Stimulated activated naive CD8-positive, alpha-beta T cell treated with anti-CD3 and anti-CD28 coated beads, Interleukin-15, Interleukin-2, amounts not matched to agents 100 ng/mL and 50 ng/mL, for 24 hours (primary cell): ENCODE results near the gene STK4.

Source experiments
- H3K27ac Mint-ChIP-seq: one replicate; pipeline ENCODE4 v1.8.0; 2021; ENCODE audit warnings: mild to moderate bottlenecking, mixed read lengths
- H3K27me3 Mint-ChIP-seq: one replicate; pipeline ENCODE4 v1.8.0; 2021; ENCODE audit warnings: mixed read lengths
- H3K36me3 Mint-ChIP-seq: one replicate; pipeline ENCODE4 v1.8.0; 2021; ENCODE audit warnings: low read depth, mixed read lengths
- H3K4me1 Mint-ChIP-seq: one replicate; pipeline ENCODE4 v1.8.0; 2021; ENCODE audit warnings: low read depth, mixed read lengths
- H3K4me3 Mint-ChIP-seq: one replicate; pipeline ENCODE4 v1.8.0; 2021; ENCODE audit warnings: mild to moderate bottlenecking, mixed read lengths
- H3K9me3 Mint-ChIP-seq: one replicate; pipeline ENCODE4 v1.8.0; 2021; ENCODE audit warnings: mixed read lengths

The STK4 gene

DNA sequence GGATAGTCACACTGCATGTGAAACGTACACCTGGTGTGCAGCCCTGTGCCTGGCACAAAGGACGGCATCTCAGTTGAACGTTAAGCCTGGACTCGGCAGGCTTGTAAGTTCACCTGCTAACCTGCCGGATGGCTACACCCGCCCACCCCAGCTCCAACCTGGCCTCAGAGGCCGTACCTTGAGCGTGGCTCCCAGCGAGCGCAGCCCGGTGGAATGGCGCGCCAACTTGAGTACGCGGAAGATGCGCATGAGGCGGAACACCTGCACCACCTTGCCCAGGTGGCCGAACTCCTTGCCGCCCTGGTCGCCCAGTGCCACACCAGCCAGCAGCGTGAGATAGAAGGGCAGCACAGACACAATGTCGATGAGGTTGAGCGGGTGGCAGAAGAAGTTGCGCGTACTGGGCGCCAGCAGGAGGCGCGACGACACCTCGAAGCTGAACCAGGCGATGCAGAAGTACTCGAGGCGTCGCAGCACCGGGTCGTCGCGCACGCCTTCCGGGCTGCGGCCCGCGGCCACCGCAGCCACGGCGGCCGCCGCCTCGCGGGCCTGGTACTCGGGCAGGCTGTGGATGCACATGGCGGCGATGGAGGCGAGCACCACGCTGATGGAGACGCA lies 131.3 kb downstream of the STK4 start:
- Mint-ChIP-seq H3K36me3 (no peaks in the 10 kb centered on the region), H3K27me3 (peaks cover 44% of the 10 kb centered on the region), H3K4me3 (peak overlapping the region; percentile 61), H3K27ac (no peak overlapping the region), H3K9me3 (no peaks in the 10 kb centered on the region), H3K4me1 (peaks cover 11% of the 10 kb centered on the region)

DNA sequence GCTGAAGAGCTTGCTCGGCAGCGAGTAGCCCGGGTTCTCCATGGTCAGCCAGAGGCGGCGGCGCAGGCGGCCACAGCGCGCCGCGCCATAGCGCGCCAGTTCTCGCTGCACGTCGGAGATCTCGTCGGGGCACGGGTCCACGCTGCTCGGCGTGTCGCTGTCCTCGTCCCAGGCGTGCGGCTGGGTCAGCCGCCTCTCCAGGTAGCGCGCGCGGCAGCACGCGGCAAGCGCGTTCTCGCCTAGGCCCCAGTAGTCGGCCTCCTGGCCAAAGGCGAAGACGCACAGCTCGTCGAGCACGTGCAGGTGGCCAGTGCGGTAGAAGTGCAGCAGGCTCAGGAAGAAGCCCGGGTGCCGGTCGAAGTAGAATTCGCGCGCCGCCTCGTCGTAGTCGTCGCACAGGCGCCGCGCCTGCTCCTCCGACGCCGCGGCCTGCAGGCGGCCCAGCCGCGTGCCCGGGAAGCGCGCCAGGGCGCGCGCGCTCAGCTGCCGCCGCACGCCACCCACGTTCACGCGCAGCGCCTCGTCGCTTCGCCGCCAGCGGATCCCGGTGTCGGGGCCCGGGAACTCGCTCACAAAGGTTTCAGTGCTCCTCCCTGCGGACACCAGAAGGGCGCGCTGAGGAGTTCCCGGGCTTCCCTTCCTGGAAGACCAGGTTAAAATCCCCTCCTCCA lies 131.9 kb downstream of the STK4 start:
- H3K36me3 Mint-ChIP-seq: no peaks in the 10 kb centered on the region
- H3K9me3 Mint-ChIP-seq: no peaks in the 10 kb centered on the region
- no peak overlapping the region for H3K4me3 Mint-ChIP-seq
- peaks cover 47% of the 10 kb centered on the region for H3K27me3 Mint-ChIP-seq
- H3K4me1 Mint-ChIP-seq: peaks cover 11% of the 10 kb centered on the region
- no peak overlapping the region for H3K27ac Mint-ChIP-seq

DNA sequence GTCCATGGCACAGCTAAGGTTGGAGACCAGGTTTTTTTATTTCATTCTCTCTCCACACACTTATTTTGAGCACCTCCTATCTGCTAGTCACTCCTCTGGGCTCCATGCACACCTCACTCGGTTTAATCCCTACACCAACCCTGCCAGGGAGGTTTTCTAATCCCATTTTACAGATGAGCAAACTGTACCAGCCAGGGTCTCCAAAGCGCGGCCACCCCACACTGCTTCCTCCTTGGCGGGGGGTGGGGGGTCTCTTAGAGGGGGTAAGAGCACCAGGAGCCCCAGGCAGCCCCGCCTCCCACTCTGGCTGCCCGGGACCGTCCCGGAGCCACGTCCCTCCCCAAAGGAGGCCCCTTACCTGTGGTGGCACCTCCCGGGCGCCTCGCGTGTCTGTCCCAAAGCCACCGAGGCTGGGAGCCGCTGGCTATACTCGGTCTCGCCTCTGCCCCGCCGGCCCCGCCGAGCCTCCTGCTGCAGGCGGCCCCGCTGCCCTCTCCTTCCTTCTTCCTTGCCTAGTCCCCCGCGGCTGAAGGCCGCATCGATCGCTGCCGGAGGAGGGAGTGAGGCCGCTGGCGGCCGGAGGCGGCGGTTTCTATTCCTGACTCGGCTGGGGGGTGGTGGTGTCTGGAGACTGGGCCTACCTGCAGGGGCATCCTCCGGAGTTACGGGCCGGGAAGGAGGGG lies 134.4 kb downstream of the STK4 start, which contains the start of gene KCNS1:
Gene KCNS1 (minus strand): TSS at position 565 of the 683 bp plus-strand sequence. CDS start 1,891 bp downstream, outside the sequence.
- no peaks in the 10 kb centered on the region for H3K36me3 Mint-ChIP-seq
- no peak within 1 kb of the TSS for H3K4me3 Mint-ChIP-seq
- peaks cover 11% of the 10 kb centered on the region for H3K4me1 Mint-ChIP-seq
- H3K27ac Mint-ChIP-seq: no peak within 1 kb of the TSS
- H3K27me3 Mint-ChIP-seq: peaks cover 55% of the 10 kb centered on the region
- H3K9me3 Mint-ChIP-seq: no peaks in the 10 kb centered on the region

DNA sequence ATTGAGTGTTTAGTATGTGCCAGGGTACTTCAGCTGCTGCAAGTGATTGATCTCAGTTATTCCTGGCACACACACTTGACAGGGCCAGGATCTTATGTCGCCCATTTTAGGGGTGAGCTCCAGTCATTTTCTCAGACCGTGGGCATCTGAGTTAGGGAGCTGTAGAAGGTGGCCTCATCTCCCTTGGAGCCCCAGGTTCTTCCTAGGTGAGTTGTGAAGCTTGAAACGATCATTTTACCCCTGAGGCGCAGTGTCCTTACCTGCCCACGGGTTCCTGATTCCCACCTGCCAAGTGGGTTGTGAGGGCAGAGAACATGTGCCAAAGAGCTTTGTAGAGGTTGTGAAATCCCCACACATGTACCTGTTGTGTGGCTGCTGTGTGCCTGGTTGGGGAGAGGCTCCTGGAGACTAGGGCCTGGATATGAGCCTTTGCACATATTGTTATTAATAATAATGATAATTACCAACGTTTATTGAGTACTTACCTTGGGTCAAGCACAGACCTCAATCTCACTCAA lies 135.1 kb downstream of the STK4 start:
- H3K27ac Mint-ChIP-seq: no peak overlapping the region
- no peak overlapping the region for H3K4me3 Mint-ChIP-seq
- no peaks in the 10 kb centered on the region for H3K9me3 Mint-ChIP-seq
- peaks cover 11% of the 10 kb centered on the region for H3K4me1 Mint-ChIP-seq
- H3K27me3 Mint-ChIP-seq: peaks cover 55% of the 10 kb centered on the region
- no peaks in the 10 kb centered on the region for H3K36me3 Mint-ChIP-seq

DNA sequence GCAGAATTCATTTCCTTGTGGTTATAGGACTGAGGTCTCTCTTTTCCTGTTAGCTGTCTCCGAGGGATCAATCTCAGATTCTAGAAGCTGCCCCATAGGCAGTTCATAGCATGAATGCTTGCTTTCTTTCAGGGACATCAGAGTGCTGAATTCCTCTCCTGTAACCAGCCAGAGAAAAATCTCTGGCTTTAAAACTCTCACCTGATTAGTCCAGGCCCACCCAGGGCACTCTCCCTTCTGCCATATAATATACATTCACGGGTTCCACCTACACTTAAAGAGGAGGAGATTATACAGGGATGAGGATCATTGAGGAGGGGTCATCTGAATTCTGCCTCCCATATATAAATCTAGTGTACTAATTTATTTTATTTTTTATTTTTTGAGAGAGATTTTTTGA lies 136.8 kb downstream of the STK4 start:
- no peak overlapping the region for H3K4me3 Mint-ChIP-seq
- H3K9me3 Mint-ChIP-seq: no peaks in the 10 kb centered on the region
- no peaks in the 10 kb centered on the region for H3K36me3 Mint-ChIP-seq
- peaks cover 6% of the 10 kb centered on the region for H3K4me1 Mint-ChIP-seq
- no peak overlapping the region for H3K27ac Mint-ChIP-seq
- peaks cover 50% of the 10 kb centered on the region for H3K27me3 Mint-ChIP-seq

DNA sequence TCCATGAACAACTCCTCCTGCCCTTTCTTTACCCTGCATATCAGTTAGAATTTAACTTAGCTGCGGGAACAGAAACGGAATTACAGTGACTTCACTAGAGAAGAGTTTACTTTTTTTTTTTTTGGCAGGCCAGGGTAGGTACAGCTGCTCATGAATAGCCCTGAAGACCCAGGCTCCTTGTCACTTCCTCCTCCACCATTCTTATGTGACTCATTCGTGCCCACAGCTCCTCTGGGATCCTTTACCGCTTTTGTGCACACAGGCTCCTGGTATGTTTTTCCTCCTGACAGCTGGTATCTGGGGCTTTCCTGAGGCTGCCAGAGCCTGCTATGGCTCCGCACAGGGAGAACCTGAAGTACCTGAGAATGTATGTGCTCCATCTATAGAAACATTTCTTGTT lies 138.5 kb downstream of the STK4 start:
- H3K36me3 Mint-ChIP-seq: no peaks in the 10 kb centered on the region
- H3K9me3 Mint-ChIP-seq: no peaks in the 10 kb centered on the region
- no peak overlapping the region for H3K4me3 Mint-ChIP-seq
- H3K27me3 Mint-ChIP-seq: peaks cover 37% of the 10 kb centered on the region
- H3K27ac Mint-ChIP-seq: no peak overlapping the region
- H3K4me1 Mint-ChIP-seq: no peaks in the 10 kb centered on the region

DNA sequence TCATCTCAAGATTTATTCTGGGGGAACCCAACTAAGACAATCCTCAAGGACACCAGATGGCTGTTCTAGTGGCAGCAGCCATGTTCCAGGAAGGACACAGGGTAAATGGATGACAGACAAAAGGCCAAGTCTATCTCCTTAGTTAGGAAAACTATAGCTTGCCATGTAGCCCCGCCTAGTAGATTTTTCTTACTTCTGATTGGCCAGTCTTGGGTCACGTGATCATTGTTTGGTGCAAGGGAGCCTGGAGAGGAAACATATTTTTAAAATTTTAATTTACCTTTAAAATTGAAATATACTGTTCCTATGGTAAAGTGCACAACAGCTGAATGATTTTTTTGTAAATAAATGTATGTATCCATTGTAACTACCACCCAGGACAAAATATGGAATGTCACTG lies 139.0 kb downstream of the STK4 start:
- Mint-ChIP-seq H3K4me1 (no peaks in the 10 kb centered on the region), H3K9me3 (no peaks in the 10 kb centered on the region), H3K4me3 (no peak overlapping the region), H3K27me3 (peaks cover 32% of the 10 kb centered on the region), H3K27ac (no peak overlapping the region), H3K36me3 (no peaks in the 10 kb centered on the region)

DNA sequence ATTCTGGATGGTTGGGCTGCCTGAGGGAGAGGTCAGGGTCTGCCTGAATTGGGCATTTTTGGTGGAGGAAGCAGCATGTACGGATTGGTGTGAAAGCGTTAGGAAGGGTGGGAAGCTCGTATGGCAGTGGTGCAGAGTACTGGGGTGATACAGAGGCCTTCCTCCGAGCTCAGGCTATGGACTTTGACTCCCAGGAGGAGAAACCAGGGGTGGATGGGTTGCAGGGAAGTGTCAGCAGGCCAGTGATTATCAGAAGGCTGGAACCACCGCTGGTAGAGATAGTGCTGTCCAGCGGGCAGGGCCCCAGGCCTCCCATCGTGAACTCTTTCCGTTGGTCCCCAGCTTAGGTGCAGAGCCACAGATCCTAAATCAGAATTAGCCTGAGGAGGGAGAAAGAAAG lies 143.3 kb downstream of the STK4 start:
- Mint-ChIP-seq H3K9me3 (no peaks in the 10 kb centered on the region), H3K4me1 (peaks cover under 1% of the 10 kb centered on the region), H3K4me3 (no peak overlapping the region), H3K27me3 (peaks cover 6% of the 10 kb centered on the region), H3K36me3 (no peaks in the 10 kb centered on the region), H3K27ac (no peak overlapping the region)

DNA sequence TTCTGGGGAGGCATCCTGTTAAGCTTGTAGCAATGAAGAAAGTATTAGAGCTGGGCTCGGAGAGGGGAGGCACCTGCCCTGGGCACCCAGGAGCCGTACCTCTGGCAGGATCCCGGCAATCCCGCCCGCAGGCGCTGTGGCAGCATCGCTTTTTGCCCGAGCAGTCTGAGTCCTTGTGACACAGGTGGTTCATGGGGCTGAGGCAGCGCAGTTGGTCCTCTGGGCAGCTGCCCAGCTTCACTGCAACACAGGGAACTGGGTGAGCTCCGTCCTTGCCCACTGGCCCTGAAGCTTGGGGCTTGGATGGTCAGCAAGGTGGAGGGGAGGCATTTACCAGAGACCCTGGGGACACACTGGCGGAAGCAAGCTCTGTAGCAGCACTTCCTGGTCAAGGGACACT lies 144.0 kb downstream of the STK4 start:
- no peaks in the 10 kb centered on the region for H3K9me3 Mint-ChIP-seq
- peaks cover 8% of the 10 kb centered on the region for H3K4me1 Mint-ChIP-seq
- H3K27ac Mint-ChIP-seq: no peak overlapping the region
- peaks cover 6% of the 10 kb centered on the region for H3K27me3 Mint-ChIP-seq
- no peaks in the 10 kb centered on the region for H3K36me3 Mint-ChIP-seq
- no peak overlapping the region for H3K4me3 Mint-ChIP-seq

DNA sequence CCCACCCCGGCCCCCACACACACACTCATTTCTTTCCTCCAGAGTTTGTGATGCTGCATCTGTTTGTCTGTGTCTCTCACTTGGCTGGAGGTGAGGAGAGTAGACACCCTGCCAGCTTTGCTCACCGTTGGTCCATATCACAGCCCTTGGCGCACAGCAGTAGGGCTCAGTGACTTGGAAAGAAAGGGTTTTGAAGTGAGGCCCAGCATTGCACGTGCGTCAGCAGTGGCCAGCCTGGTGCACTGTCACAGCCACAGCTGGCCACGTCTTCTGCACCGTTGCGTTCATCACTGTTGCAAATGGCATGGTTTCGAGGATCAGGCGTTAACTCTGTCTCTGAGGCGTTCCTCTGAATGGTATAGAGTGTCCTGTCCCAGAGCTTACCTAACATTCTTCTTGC lies 145.0 kb downstream of the STK4 start:
- H3K27ac Mint-ChIP-seq: no peak overlapping the region
- no peaks in the 10 kb centered on the region for H3K36me3 Mint-ChIP-seq
- H3K4me1 Mint-ChIP-seq: peaks cover 8% of the 10 kb centered on the region
- H3K9me3 Mint-ChIP-seq: no peaks in the 10 kb centered on the region
- peaks cover 6% of the 10 kb centered on the region for H3K27me3 Mint-ChIP-seq
- H3K4me3 Mint-ChIP-seq: no peak overlapping the region

DNA sequence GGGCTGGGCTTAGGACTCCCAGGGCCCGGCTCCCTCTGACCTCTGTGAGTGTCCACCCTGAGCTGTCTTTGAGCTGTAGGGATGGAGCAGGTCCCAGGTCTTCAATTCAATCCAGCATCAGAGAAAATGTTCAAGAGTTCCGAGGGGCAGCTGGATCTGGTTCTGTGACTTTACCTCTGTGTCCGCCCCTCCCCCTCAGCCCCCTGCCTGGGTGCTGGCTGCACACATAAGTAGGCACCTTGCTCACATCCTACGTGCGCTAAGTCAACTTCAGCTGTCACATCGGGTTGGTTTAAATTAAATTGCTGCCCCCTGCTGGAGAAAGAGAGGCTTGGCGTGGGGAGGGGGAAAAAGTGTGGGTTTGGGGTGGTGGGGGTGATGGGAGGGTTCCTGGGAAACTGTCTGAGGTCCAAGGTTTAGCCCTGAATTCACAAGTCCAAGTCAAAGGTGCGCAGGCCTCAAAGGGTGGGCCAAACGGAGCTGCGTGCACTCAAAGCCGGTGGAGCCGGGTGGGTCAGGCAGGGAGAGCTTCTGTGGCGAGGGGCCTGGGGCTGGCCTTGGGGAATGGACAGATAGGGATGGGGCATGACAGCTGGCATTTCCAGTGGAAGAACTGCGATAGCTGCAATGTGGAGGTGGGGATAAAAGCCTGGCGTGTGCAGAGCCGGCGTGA lies 145.6 kb downstream of the STK4 start:
- Mint-ChIP-seq H3K27me3 (peaks cover 2% of the 10 kb centered on the region), H3K9me3 (no peaks in the 10 kb centered on the region)

DNA sequence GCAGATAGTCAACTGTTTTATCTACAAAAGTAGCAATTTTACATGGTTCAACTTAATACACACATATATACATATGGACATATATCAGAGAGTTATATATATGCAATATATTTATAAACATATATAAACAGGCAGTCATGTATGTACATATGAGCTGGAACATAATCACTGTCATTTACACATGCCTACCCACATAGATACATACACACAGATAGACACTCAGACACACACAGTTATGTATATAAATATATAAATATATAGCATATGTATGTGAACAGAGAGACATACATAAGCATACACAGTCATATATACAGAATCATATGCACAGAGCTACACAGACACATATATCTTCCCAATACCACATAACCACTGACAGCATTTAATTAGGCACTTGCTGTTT lies 146.4 kb downstream of the STK4 start:
- no peaks in the 10 kb centered on the region for H3K36me3 Mint-ChIP-seq
- no peak overlapping the region for H3K27ac Mint-ChIP-seq
- H3K4me1 Mint-ChIP-seq: peaks cover 8% of the 10 kb centered on the region
- H3K4me3 Mint-ChIP-seq: no peak overlapping the region
- H3K27me3 Mint-ChIP-seq: peaks cover 7% of the 10 kb centered on the region
- no peaks in the 10 kb centered on the region for H3K9me3 Mint-ChIP-seq

More for the DNA sequence above, 145.6 kb downstream of the STK4 start:
- Mint-ChIP-seq H3K27ac (no peak overlapping the region), H3K4me1 (peaks cover 8% of the 10 kb centered on the region), H3K4me3 (no peak overlapping the region), H3K36me3 (no peaks in the 10 kb centered on the region)

DNA sequence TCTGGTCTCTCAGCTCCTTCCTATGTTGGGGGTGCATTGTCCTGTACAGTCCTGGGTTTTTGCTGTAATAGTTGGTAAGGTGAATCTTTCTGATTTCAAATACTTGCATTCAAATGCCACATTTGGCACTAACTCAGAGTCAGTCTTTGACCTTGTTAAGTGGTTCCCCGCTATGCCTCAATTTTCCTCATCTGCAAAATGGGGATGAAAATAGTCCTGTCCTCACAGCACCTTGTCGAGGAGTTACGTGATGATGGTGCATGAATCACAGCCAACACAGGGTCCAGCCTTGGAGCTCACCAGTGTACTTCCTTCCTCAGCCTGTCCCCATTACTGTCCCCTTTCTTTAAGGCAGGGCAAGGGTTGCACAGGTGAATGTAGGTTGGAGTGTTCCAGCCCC lies 147.6 kb downstream of the STK4 start:
- no peaks in the 10 kb centered on the region for H3K9me3 Mint-ChIP-seq
- no peaks in the 10 kb centered on the region for H3K36me3 Mint-ChIP-seq
- peaks cover 9% of the 10 kb centered on the region for H3K27me3 Mint-ChIP-seq
- H3K27ac Mint-ChIP-seq: no peak overlapping the region
- H3K4me1 Mint-ChIP-seq: peaks cover 8% of the 10 kb centered on the region
- H3K4me3 Mint-ChIP-seq: no peak overlapping the region

DNA sequence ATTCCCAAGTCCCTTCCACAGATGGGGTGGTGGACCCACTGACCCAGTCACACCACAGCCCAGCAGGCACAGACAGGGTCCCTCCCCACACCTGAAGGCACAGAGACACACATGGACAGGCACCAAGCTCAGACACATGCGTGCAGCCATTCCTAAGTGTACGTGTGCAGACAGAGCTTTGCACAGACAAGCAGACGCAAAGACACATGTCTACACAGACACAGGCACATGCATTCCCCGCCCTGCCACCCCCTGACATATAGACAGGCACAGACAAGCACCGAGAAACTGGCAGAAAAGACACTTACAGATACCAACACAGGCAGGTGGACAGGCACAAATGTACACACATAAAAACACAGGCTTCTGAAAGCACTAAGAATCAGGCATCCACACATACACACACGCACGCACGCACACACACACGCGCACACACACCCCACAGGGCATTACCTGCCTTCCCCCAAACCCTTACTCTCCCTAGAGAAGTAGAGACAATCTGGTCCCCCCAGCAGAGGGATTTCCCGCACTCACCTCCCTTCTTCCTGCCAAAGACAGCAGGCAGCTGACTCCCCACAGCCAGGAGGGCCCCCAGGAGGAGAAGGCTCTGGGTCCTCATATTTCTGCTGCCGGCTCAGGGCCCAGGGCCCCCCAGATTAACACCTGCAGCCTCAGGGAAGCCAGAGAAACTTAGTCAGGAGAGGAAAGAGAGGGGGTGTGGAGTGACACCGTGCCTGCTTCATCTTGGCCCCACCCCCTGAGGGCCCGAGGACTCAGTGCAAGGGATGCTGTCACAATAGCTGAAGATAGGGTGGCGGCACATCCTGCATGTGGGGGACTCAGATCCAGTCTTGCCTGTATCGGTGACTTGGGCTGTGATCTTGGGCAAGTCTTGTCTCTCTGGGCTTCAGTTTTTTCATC lies 148.4 kb downstream of the STK4 start, which contains the start of gene WFDC5:
Gene WFDC5 (minus strand): TSS at position 710 of the 921 bp plus-strand sequence. CDS start 91 bp downstream, at position 619.
- Mint-ChIP-seq H3K27me3 (peaks cover 12% of the 10 kb centered on the region), H3K36me3 (no peaks in the 10 kb centered on the region), H3K4me3 (no peak within 1 kb of the TSS), H3K4me1 (peaks cover 8% of the 10 kb centered on the region), H3K9me3 (no peaks in the 10 kb centered on the region), H3K27ac (no peak within 1 kb of the TSS)
